ENCODE measurements around the gene ENTHD1. TPM values are rescaled to one million over a fixed set of nuclear protein-coding genes. Genes with fewer than 3 reads are reported as not detected.

ENTHD1 gene
- total RNA-seq, 1 donor from 2014 or later, result 0.08 TPM

GRCh38 chr22:39917776-39918495 is 24.4 kb upstream of the ENTHD1 start:
- Mint-ChIP-seq H3K36me3 (ENCODE audit: low read depth) (peaks cover 23% of the 10 kb centered on the region), H3K27me3 (ENCODE audit: insufficient read depth) (no peaks in the 10 kb centered on the region), H3K9me3 (no peaks in the 10 kb centered on the region), H3K27ac (peak overlapping the region; percentile 77), H3K4me3 (peak overlapping the region; percentile 67), H3K4me1 (ENCODE audit: low read depth) (peaks cover 88% of the 10 kb centered on the region)
- intact Hi-C loops (cut with micrococcal nuclease), result no loop called here
- no peak for DNase-seq (ENCODE audit: low spot score)

GRCh38 chr22:39917197-39917643 is 23.7 kb upstream of the ENTHD1 start:
- Mint-ChIP-seq H3K27me3 (ENCODE audit: insufficient read depth) (no peaks in the 10 kb centered on the region), H3K4me1 (ENCODE audit: low read depth) (peaks cover 89% of the 10 kb centered on the region), H3K4me3 (peak overlapping the region; percentile 67), H3K36me3 (ENCODE audit: low read depth) (peaks cover 24% of the 10 kb centered on the region), H3K9me3 (no peaks in the 10 kb centered on the region), H3K27ac (peak overlapping the region; percentile 77)
- intact Hi-C loops (cut with micrococcal nuclease), result no loop called here
- no peak for DNase-seq (ENCODE audit: low spot score)

GRCh38 chr22:39916496-39916895 is 22.9 kb upstream of the ENTHD1 start:
- intact Hi-C loops (cut with micrococcal nuclease), result no loop called here
- Mint-ChIP-seq H3K36me3 (ENCODE audit: low read depth) (peaks cover 25% of the 10 kb centered on the region), H3K4me1 (ENCODE audit: low read depth) (peaks cover 89% of the 10 kb centered on the region), H3K9me3 (no peaks in the 10 kb centered on the region), H3K4me3 (no peak overlapping the region), H3K27ac (no peak overlapping the region), H3K27me3 (ENCODE audit: insufficient read depth) (no peaks in the 10 kb centered on the region)
- no peak for DNase-seq (ENCODE audit: low spot score)

GRCh38 chr22:39915295-39915726 is 21.8 kb upstream of the ENTHD1 start:
- no peak for DNase-seq (ENCODE audit: low spot score)
- H3K36me3 Mint-ChIP-seq (ENCODE audit: low read depth), result peaks cover 25% of the 10 kb centered on the region
- intact Hi-C loops (cut with micrococcal nuclease), result no loop called here
- peak overlapping the region; percentile 80 for H3K27ac Mint-ChIP-seq
- H3K9me3 Mint-ChIP-seq, result no peaks in the 10 kb centered on the region
- H3K4me1 Mint-ChIP-seq (ENCODE audit: low read depth), result peaks cover 89% of the 10 kb centered on the region
- peak overlapping the region; percentile 74 for H3K4me3 Mint-ChIP-seq
- H3K27me3 Mint-ChIP-seq (ENCODE audit: insufficient read depth), result no peaks in the 10 kb centered on the region

GRCh38 chr22:39914584-39914983 is 21.0 kb upstream of the ENTHD1 start:
- intact Hi-C loops (cut with micrococcal nuclease), result no loop called here
- no peak for DNase-seq (ENCODE audit: low spot score)
- peak overlapping the region; percentile 5 for H3K4me3 Mint-ChIP-seq
- H3K27ac Mint-ChIP-seq, result peak overlapping the region; percentile 36
- H3K27me3 Mint-ChIP-seq (ENCODE audit: insufficient read depth), result no peaks in the 10 kb centered on the region
- peaks cover 89% of the 10 kb centered on the region for H3K4me1 Mint-ChIP-seq (ENCODE audit: low read depth)
- no peaks in the 10 kb centered on the region for H3K9me3 Mint-ChIP-seq
- peaks cover 29% of the 10 kb centered on the region for H3K36me3 Mint-ChIP-seq (ENCODE audit: low read depth)

GRCh38 chr22:39913886-39914285 is 20.3 kb upstream of the ENTHD1 start:
- peaks cover 92% of the 10 kb centered on the region for H3K4me1 Mint-ChIP-seq (ENCODE audit: low read depth)
- no peaks in the 10 kb centered on the region for H3K27me3 Mint-ChIP-seq (ENCODE audit: insufficient read depth)
- peak overlapping the region; percentile 36 for H3K27ac Mint-ChIP-seq
- DNase-seq (ENCODE audit: low spot score), result no peak
- H3K36me3 Mint-ChIP-seq (ENCODE audit: low read depth), result peaks cover 31% of the 10 kb centered on the region
- intact Hi-C loops (cut with micrococcal nuclease), result no loop called here
- peak overlapping the region; percentile 16 for H3K4me3 Mint-ChIP-seq
- no peaks in the 10 kb centered on the region for H3K9me3 Mint-ChIP-seq

GRCh38 chr22:39913321-39913720 is 19.8 kb upstream of the ENTHD1 start:
- Mint-ChIP-seq H3K4me3 (no peak overlapping the region), H3K27me3 (ENCODE audit: insufficient read depth) (no peaks in the 10 kb centered on the region), H3K9me3 (no peaks in the 10 kb centered on the region), H3K4me1 (ENCODE audit: low read depth) (peaks cover 94% of the 10 kb centered on the region), H3K36me3 (ENCODE audit: low read depth) (peaks cover 34% of the 10 kb centered on the region), H3K27ac (peak overlapping the region; percentile 42)
- intact Hi-C loops (cut with micrococcal nuclease), result no loop called here
- DNase-seq (ENCODE audit: low spot score), result no peak

- DNase-seq (ENCODE audit: low spot score), result no peak
- peaks cover 32% of the 10 kb centered on the region for H3K36me3 Mint-ChIP-seq (ENCODE audit: low read depth)
Observed at GRCh38 chr22:39910876-39911613, 17.5 kb upstream of the ENTHD1 start.

GRCh38 chr22:39908737-39909136 is 15.2 kb upstream of the ENTHD1 start:
- Mint-ChIP-seq H3K4me3 (peak overlapping the region; percentile 92), H3K27me3 (ENCODE audit: insufficient read depth) (no peaks in the 10 kb centered on the region), H3K4me1 (ENCODE audit: low read depth) (peaks cover 95% of the 10 kb centered on the region), H3K9me3 (no peaks in the 10 kb centered on the region), H3K27ac (peak overlapping the region; percentile 96), H3K36me3 (ENCODE audit: low read depth) (peaks cover 25% of the 10 kb centered on the region)
- intact Hi-C loops (cut with micrococcal nuclease), result loop anchor here (1.0 to 10.0 kb wide), 4 partner anchors 25 to 726 kb away; partner anchors contain the start of genes MRTFA and RPS19BP1
- no peak for DNase-seq (ENCODE audit: low spot score)

More at GRCh38 chr22:39910876-39911613, 17.5 kb upstream of the ENTHD1 start:
- intact Hi-C loops (cut with micrococcal nuclease), result loop anchor here (1.0 to 2.0 kb wide), 4 partner anchors 9 to 71 kb away; partner anchors contain the start of gene GRAP2
- Mint-ChIP-seq H3K27me3 (ENCODE audit: insufficient read depth) (no peaks in the 10 kb centered on the region), H3K9me3 (no peaks in the 10 kb centered on the region), H3K27ac (peak overlapping the region; percentile 90), H3K4me3 (peak overlapping the region; percentile 74), H3K4me1 (ENCODE audit: low read depth) (peaks cover 94% of the 10 kb centered on the region)

- Mint-ChIP-seq H3K27me3 (ENCODE audit: insufficient read depth) (no peaks in the 10 kb centered on the region), H3K4me3 (peak overlapping the region; percentile 92), H3K27ac (peak overlapping the region; percentile 96), H3K36me3 (ENCODE audit: low read depth) (peaks cover 22% of the 10 kb centered on the region), H3K9me3 (no peaks in the 10 kb centered on the region), H3K4me1 (ENCODE audit: low read depth) (peaks cover 89% of the 10 kb centered on the region)
- DNase-seq (ENCODE audit: low spot score), result no peak
- intact Hi-C loops (cut with micrococcal nuclease), result loop anchor here (1.0 to 10.0 kb wide), 4 partner anchors 25 to 727 kb away; partner anchors contain the start of genes MRTFA and RPS19BP1
Observed at GRCh38 chr22:39908136-39908535, 14.6 kb upstream of the ENTHD1 start.

- DNase-seq (ENCODE audit: low spot score), result no peak
- H3K4me1 Mint-ChIP-seq (ENCODE audit: low read depth), result peaks cover 89% of the 10 kb centered on the region
- H3K4me3 Mint-ChIP-seq, result peak overlapping the region; percentile 92
- H3K27ac Mint-ChIP-seq, result peak overlapping the region; percentile 96
- H3K36me3 Mint-ChIP-seq (ENCODE audit: low read depth), result peaks cover 21% of the 10 kb centered on the region
- H3K27me3 Mint-ChIP-seq (ENCODE audit: insufficient read depth), result no peaks in the 10 kb centered on the region
- H3K9me3 Mint-ChIP-seq, result no peaks in the 10 kb centered on the region
- intact Hi-C loops (cut with micrococcal nuclease), result loop anchor here (1.0 to 10.0 kb wide), 5 partner anchors 26 to 727 kb away; partner anchors contain the start of genes MRTFA and RPS19BP1
Observed at GRCh38 chr22:39907605-39908097, 14.1 kb upstream of the ENTHD1 start.

GRCh38 chr22:39907047-39907446 is 13.5 kb upstream of the ENTHD1 start:
- peaks cover 86% of the 10 kb centered on the region for H3K4me1 Mint-ChIP-seq (ENCODE audit: low read depth)
- peak overlapping the region; percentile 96 for H3K27ac Mint-ChIP-seq
- no peaks in the 10 kb centered on the region for H3K9me3 Mint-ChIP-seq
- intact Hi-C loops (cut with micrococcal nuclease), result loop anchor here (2.0 to 10.0 kb wide), 3 partner anchors 132 to 728 kb away; partner anchors contain the start of genes MRTFA and RPS19BP1
- peak overlapping the region; percentile 92 for H3K4me3 Mint-ChIP-seq
- DNase-seq (ENCODE audit: low spot score), result no peak
- peaks cover 18% of the 10 kb centered on the region for H3K36me3 Mint-ChIP-seq (ENCODE audit: low read depth)
- H3K27me3 Mint-ChIP-seq (ENCODE audit: insufficient read depth), result no peaks in the 10 kb centered on the region
